ENCODE data around the gene PPME1.

The PPME1 gene

GRCh38 chr11:74282914-74283371 is 111.9 kb downstream of the PPME1 start:
- DNase-seq: no peak

- no peak for DNase-seq
Observed at GRCh38 chr11:74283580-74284180, 112.6 kb downstream of the PPME1 start.

GRCh38 chr11:74284466-74284865 is 113.4 kb downstream of the PPME1 start:
- peak; percentile 9 for DNase-seq

- peak; percentile 91 for DNase-seq
Observed at GRCh38 chr11:74288161-74288560, 117.1 kb downstream of the PPME1 start.

GRCh38 chr11:74288911-74289310 is 117.8 kb downstream of the PPME1 start:
- no peak for DNase-seq

GRCh38 chr11:74297484-74297883 is 126.4 kb downstream of the PPME1 start:
- no peak for DNase-seq

- DNase-seq: no peak
Observed at GRCh38 chr11:74299015-74299414, 127.9 kb downstream of the PPME1 start.
